ENCODE data around the gene DPH5. TPM values are rescaled to one million over a fixed set of nuclear protein-coding genes. Genes with fewer than 3 reads are reported as not detected.

The DPH5 gene
- 35.7 and 37.1 TPM in 2 replicates for total RNA-seq

GRCh38 chr1:101025657-101026429 lies at the start of gene DPH5:
DPH5 (minus strand) TSS chr1:101025784; CDS start chr1:101025443, 341 bp downstream.

Other genes starting within 250 kb of the DPH5 start
- gene EXTL2, start 130.9 kb downstream of the DPH5 start, total RNA-seq = 22.3 and 23.1 TPM in 2 replicates
- 26.3 and 28.8 TPM in 2 replicates for gene SLC30A7, start 129.7 kb downstream of the DPH5 start, total RNA-seq
- 11.5 and 15.5 TPM in 2 replicates for gene S1PR1, start 211.2 kb upstream of the DPH5 start, total RNA-seq